ENCODE data around the gene ASNSD1.
"Not testable (repeated sequence)": the region's sequence is repeated elsewhere in the genome, so short reads cannot be mapped to it uniquely, and the experiment has no call there.

Gene ASNSD1

DNA sequence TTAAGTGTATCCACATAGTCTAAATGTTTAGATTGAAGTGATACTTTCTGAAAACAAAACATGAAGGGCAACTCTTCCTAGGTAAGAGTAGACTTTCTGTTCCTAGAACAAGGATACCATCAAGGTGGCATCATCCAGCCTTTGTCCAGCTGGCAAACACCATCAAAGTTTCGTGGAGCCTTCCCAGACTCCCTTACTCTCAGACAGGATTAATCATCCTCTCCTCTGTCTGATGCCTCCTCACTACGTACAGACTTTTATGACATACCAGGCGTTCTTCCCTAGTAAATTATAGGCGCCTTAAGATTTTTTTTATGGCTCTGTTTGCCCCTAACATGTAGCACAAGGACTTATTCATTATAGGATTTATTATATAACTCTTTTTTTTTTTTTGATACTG, 29.4 kb upstream of the ASNSD1 start:
- H3K27me3 Mint-ChIP-seq, result no peaks in the 10 kb centered on the region
- no peaks in the 10 kb centered on the region for H3K4me1 Mint-ChIP-seq (ENCODE audit: low read depth in 2 of 2)
- no peak for DNase-seq
- ATAC-seq (replicated peaks), result no peak
- H3K4me3 Mint-ChIP-seq, result no peak overlapping the region
- H3K9me3 Mint-ChIP-seq, result no peaks in the 10 kb centered on the region
- H3K27ac Mint-ChIP-seq, result no peak overlapping the region
- H3K36me3 Mint-ChIP-seq (ENCODE audit: insufficient read depth), result no peaks in the 10 kb centered on the region

DNA sequence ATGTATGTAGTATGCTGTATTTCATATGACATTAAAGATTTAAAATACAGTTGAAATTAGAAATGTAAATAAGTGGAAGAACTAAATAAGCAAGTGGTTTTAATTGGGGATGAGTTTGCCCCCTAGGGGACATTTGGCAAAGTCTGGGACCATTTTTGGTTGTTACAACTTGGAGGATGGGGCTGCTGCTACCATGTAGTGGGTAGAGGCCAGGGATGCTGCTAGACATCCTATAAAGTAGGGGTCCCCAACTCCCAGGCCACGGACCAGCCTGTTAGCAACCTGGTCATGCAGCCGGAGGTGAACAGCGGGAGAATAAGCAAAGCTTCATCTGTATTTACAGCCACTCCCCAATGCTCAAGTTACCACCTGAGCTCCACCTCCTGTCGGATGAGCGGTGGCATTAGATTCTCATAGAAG, 27.9 kb upstream of the ASNSD1 start:
- Mint-ChIP-seq H3K4me3 (no peak overlapping the region), H3K36me3 (ENCODE audit: insufficient read depth) (no peaks in the 10 kb centered on the region), H3K27ac (no peak overlapping the region), H3K9me3 (no peaks in the 10 kb centered on the region), H3K27me3 (no peaks in the 10 kb centered on the region), H3K4me1 (ENCODE audit: low read depth in 2 of 2) (no peaks in the 10 kb centered on the region)
- DNase-seq (no peak), ATAC-seq (replicated peaks) (no peak)

DNA sequence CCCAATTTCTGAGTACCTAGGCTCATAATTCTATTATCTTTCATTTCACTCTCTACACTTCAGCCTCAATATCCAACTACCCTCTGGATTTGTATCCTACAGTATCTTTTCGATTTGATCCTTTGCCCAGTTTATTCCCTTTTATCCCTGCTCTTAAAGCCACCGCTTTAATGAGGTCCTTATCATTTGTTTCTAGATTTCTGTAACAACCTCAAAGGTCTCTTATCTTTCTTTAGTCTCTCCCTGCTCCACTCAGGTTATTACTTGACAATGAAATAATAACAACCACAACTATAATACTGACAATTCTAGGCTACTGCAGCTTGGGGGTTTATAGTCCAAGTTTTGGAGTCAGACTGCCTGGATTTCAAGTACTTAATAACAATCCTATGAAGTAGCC, 25.9 kb upstream of the ASNSD1 start:
- DNase-seq (no peak), ATAC-seq (replicated peaks) (no peak)
- H3K36me3 Mint-ChIP-seq (ENCODE audit: insufficient read depth), result no peaks in the 10 kb centered on the region
- no peak overlapping the region for H3K27ac Mint-ChIP-seq
- no peaks in the 10 kb centered on the region for H3K27me3 Mint-ChIP-seq
- no peak overlapping the region for H3K4me3 Mint-ChIP-seq
- peaks cover 0 to 1% of the 10 kb centered on the region in 2 donors for H3K4me1 Mint-ChIP-seq (ENCODE audit: low read depth in 2 of 2)
- H3K9me3 Mint-ChIP-seq, result no peaks in the 10 kb centered on the region

DNA sequence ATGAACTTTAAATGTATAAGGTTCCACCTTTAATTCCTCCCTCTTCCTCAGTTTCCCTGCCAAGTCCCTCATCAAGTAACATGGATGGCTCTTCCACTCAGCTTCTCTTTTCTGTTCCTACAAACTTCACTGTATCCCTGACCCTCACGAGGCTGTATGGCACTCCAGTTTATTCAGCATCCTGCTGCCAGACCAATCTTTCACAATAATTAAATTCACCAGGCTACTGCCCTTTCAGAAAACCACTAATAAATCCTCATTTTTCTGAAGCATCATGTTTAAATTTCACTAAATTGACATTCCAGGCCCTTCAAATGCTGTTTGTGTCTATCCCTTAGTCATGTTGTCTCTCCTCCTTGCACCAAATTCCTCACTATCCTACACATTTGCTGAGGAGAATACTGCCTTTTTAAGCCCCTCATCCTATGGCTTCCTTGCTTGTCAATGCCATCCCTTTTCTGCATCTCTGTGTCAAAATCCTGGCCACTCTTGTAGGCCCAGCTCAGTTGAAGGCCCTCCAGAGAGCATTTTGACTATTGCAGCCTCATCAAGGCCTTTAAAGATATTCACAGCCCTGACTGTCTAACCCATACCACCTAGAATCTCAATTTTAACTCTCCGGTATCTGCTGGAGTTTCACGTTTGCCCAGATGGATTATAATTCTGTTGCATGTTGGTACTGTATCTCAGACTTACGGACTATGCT, 22.8 kb upstream of the ASNSD1 start:
- Mint-ChIP-seq H3K27me3 (no peaks in the 10 kb centered on the region), H3K4me3 (no peak overlapping the region), H3K36me3 (ENCODE audit: insufficient read depth) (no peaks in the 10 kb centered on the region), H3K27ac (no peak overlapping the region), H3K4me1 (ENCODE audit: low read depth in 2 of 2) (peaks cover 0 to 1% of the 10 kb centered on the region in 2 donors), H3K9me3 (no peaks in the 10 kb centered on the region)
- DNase-seq (no peak), ATAC-seq (replicated peaks) (no peak)

GRCh38 chr2:189639007-189639609, 22.2 kb upstream of the ASNSD1 start:
- no peaks in the 10 kb centered on the region for H3K27me3 Mint-ChIP-seq
- ATAC-seq (replicated peaks), result no peak
- no peaks in the 10 kb centered on the region for H3K36me3 Mint-ChIP-seq (ENCODE audit: insufficient read depth)
- no peak for DNase-seq
- H3K9me3 Mint-ChIP-seq, result no peaks in the 10 kb centered on the region
- H3K4me1 Mint-ChIP-seq (ENCODE audit: low read depth in 2 of 2), result peaks cover 0 to 1% of the 10 kb centered on the region in 2 donors
- H3K27ac Mint-ChIP-seq, result no peak overlapping the region
- H3K4me3 Mint-ChIP-seq, result no peak overlapping the region

DNA sequence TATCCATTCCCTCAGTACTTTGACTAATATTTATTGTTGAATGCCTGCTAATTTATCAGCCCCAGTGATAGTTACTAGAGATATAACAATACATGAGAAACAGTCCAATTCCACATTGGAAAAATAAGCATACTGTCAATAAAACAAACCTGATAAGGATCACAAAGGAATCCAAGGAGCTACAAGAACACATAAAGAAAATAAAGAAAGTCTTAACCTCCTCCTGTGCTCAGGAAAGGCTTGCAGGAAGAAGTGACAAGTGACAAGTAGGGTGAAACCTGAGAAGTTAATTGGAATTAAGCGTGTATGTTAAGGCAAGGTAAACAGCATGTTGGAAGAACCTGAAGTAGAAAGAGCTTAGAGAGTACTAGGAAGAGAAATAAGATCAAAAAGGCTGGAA, 20.3 kb upstream of the ASNSD1 start:
- peaks cover 0 to 1% of the 10 kb centered on the region in 2 donors for H3K4me1 Mint-ChIP-seq (ENCODE audit: low read depth in 2 of 2)
- no peaks in the 10 kb centered on the region for H3K36me3 Mint-ChIP-seq (ENCODE audit: insufficient read depth)
- no peak overlapping the region for H3K27ac Mint-ChIP-seq
- no peak overlapping the region for H3K4me3 Mint-ChIP-seq
- DNase-seq (no peak), ATAC-seq (replicated peaks) (no peak)
- no peaks in the 10 kb centered on the region for H3K9me3 Mint-ChIP-seq
- H3K27me3 Mint-ChIP-seq, result no peaks in the 10 kb centered on the region

GRCh38 chr2:189641590-189641989, 19.7 kb upstream of the ASNSD1 start:
- no peaks in the 10 kb centered on the region for H3K9me3 Mint-ChIP-seq
- H3K4me3 Mint-ChIP-seq, result no peak overlapping the region
- peaks cover 0 to 1% of the 10 kb centered on the region in 2 donors for H3K4me1 Mint-ChIP-seq (ENCODE audit: low read depth in 2 of 2)
- H3K27ac Mint-ChIP-seq, result no peak overlapping the region
- H3K36me3 Mint-ChIP-seq (ENCODE audit: insufficient read depth), result no peaks in the 10 kb centered on the region
- DNase-seq (no peak), ATAC-seq (replicated peaks) (no peak)
- no peaks in the 10 kb centered on the region for H3K27me3 Mint-ChIP-seq

DNA sequence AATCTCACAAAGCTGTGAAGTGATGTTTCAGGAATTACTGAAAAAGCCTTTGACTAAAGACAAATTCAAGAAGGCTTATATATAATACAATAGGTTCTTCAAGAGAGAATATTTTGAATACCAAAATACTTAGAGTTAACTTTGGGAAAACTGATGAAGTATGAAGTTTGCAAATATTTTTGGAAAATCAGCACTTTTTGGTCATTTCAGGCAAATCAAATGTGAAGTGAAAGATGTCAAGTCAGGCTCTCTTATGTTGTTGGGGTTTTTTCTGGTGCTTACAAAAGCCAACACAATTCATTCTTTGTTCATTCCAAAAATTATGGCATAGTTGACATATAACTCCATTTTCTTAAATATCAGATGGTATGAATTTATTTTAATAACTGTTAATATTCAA, 14.7 kb upstream of the ASNSD1 start:
- Mint-ChIP-seq H3K4me3 (no peak overlapping the region), H3K27me3 (no peaks in the 10 kb centered on the region), H3K36me3 (ENCODE audit: insufficient read depth) (no peaks in the 10 kb centered on the region), H3K4me1 (ENCODE audit: low read depth in 2 of 2) (no peaks in the 10 kb centered on the region), H3K9me3 (no peaks in the 10 kb centered on the region), H3K27ac (no peak overlapping the region)
- ATAC-seq (replicated peaks) (no peak), DNase-seq (no peak)

GRCh38 chr2:189648846-189649509, 12.3 kb upstream of the ASNSD1 start:
- ATAC-seq (replicated peaks) (no peak), DNase-seq (no peak)
- H3K9me3 Mint-ChIP-seq, result no peaks in the 10 kb centered on the region
- no peaks in the 10 kb centered on the region for H3K36me3 Mint-ChIP-seq (ENCODE audit: insufficient read depth)
- H3K27me3 Mint-ChIP-seq, result no peaks in the 10 kb centered on the region
- no peak overlapping the region for H3K4me3 Mint-ChIP-seq
- no peaks in the 10 kb centered on the region for H3K4me1 Mint-ChIP-seq (ENCODE audit: low read depth in 2 of 2)
- no peak overlapping the region for H3K27ac Mint-ChIP-seq

GRCh38 chr2:189651284-189651683, 10.0 kb upstream of the ASNSD1 start:
- Mint-ChIP-seq H3K27ac (no peak overlapping the region), H3K9me3 (no peaks in the 10 kb centered on the region), H3K36me3 (ENCODE audit: insufficient read depth) (no peaks in the 10 kb centered on the region), H3K4me1 (ENCODE audit: low read depth in 2 of 2) (no peaks in the 10 kb centered on the region), H3K27me3 (no peaks in the 10 kb centered on the region), H3K4me3 (no peak overlapping the region)
- ATAC-seq (replicated peaks), result no peak
- DNase-seq, result no peak

DNA sequence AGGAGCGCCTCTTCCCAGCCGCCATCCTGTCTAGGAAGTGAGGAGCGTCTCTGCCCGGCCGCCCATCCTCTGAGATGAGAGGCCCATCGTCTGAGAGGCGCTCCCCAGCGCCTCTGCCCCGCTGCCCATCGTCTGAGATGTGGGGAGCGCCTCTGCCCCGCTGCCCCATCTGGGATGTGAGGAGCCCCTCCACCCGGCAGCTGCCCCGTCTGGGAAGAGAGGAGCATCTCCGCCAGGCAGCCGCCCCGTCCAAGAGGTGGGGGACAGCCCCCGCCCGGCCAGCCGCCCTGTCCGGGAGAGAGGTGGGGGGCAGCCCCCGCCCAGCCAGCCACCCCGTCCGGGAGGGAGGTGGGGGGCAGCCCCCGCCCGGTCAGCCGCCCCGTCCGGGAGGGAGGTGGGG, 7.8 kb upstream of the ASNSD1 start:
- not testable (repeated sequence) for ATAC-seq (replicated peaks); H3K4me3 Mint-ChIP-seq; H3K9me3 Mint-ChIP-seq; H3K36me3 Mint-ChIP-seq (ENCODE audit: insufficient read depth); DNase-seq; H3K27me3 Mint-ChIP-seq; H3K27ac Mint-ChIP-seq
- peaks cover 12 to 14% of the 10 kb centered on the region in 2 donors for H3K4me1 Mint-ChIP-seq (ENCODE audit: low read depth in 2 of 2)

DNA sequence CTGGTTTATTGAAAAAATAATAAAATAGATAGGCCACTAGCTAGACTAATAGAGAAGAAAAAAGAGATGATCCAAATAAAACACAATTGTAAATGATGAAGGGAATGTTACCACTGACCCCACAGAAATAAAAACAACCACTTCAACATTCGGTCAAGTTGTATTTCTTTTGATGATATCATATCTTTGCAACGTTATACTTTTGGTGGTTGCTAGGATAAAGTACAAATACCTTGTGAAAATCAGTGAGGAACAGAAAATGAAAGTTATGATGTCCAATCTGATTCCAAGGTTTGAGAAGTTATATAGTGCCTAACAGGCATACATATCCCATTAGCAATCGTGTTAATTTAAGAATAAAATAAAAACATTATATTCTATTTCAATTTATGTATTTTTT, 6.6 kb upstream of the ASNSD1 start:
- peaks cover 19 to 21% of the 10 kb centered on the region in 2 donors for H3K4me1 Mint-ChIP-seq (ENCODE audit: low read depth in 2 of 2)

DNA sequence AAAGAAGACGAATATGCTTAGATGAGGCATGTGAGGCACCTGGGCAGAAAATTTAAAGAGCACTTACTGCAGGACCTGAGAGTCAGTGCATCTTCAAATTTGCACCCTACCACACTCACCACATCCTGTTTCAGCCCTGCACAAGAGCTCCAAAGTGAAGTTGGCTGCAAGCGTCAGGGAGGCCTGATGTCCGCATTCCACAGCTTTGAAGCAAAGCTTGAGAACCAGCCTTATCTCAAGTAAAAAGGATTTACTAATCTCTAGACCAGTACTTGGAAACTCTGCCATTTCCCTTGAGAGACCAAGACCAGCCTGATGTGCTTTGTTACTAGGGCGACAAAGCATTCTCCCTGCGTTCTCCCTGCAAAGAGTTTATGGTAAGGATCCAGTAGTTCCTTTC, 3.4 kb upstream of the ASNSD1 start:
- DNase-seq, result peak; percentile 21 to 43 (median 29)

More for the DNA sequence above, 6.6 kb upstream of the ASNSD1 start:
- DNase-seq (no peak), ATAC-seq (replicated peaks) (no peak)
- no peak overlapping the region for H3K27ac Mint-ChIP-seq
- H3K36me3 Mint-ChIP-seq (ENCODE audit: insufficient read depth), result peaks cover 5% of the 10 kb centered on the region
- no peaks in the 10 kb centered on the region for H3K27me3 Mint-ChIP-seq
- H3K9me3 Mint-ChIP-seq, result no peaks in the 10 kb centered on the region
- H3K4me3 Mint-ChIP-seq, result no peak overlapping the region

More for the DNA sequence above, 3.4 kb upstream of the ASNSD1 start:
- ATAC-seq (replicated peaks), result peak; percentile 28
- Mint-ChIP-seq H3K36me3 (ENCODE audit: insufficient read depth) (peaks cover 5% of the 10 kb centered on the region), H3K27me3 (no peaks in the 10 kb centered on the region), H3K4me3 (peak overlapping the region; percentile 66 to 69), H3K4me1 (ENCODE audit: low read depth in 2 of 2) (peaks cover 22 to 25% of the 10 kb centered on the region in 2 donors), H3K27ac (peak overlapping the region; percentile 91 to 94), H3K9me3 (no peaks in the 10 kb centered on the region)
